OCI-LY7 (cell line): ENCODE measurements around the gene FCRLB.

Source experiments
- EZH2phosphoT487 ChIP-seq: fragments of 200-600 bp; sonication (generic); IDR thresholded peaks from 2 replicates; pipeline ENCODE4 v1.6.1; 2018; ENCODE audit warnings: low read depth, borderline replicate concordance, mild to moderate bottlenecking, mixed run types, antibody characterized with exemption, low read length, moderate library complexity, mixed read lengths
- TF ChIP-seq, protein P1 (sequence below): fragments of 200-600 bp; sonication (generic); conservative IDR thresholded peaks from 2 replicates; pipeline ENCODE4 v1.5.1; 2014; ENCODE audit warnings: mild to moderate bottlenecking, antibody characterized with exemption, low read length, moderate library complexity, mixed read lengths

DNA sequence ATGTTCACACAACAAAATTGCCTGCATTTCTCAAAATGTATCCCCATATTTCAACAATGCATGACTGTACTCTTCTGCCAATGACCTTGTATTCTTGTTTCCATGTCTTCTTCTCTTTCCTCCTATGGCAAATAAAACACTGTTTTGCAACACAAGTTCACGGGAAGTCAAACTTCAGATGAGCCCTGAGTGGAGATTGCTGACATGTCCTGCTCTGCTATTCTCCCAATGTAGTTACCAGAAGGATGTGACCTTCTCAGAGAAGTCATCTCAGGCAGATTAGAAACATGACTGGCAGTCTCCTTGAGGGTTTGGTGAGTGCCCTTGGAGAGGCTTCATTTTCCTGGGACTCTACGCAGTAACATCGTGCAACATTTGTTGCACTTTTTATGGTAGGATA, 42.8 kb upstream of the FCRLB start:
- TF ChIP-seq, protein P1, sequence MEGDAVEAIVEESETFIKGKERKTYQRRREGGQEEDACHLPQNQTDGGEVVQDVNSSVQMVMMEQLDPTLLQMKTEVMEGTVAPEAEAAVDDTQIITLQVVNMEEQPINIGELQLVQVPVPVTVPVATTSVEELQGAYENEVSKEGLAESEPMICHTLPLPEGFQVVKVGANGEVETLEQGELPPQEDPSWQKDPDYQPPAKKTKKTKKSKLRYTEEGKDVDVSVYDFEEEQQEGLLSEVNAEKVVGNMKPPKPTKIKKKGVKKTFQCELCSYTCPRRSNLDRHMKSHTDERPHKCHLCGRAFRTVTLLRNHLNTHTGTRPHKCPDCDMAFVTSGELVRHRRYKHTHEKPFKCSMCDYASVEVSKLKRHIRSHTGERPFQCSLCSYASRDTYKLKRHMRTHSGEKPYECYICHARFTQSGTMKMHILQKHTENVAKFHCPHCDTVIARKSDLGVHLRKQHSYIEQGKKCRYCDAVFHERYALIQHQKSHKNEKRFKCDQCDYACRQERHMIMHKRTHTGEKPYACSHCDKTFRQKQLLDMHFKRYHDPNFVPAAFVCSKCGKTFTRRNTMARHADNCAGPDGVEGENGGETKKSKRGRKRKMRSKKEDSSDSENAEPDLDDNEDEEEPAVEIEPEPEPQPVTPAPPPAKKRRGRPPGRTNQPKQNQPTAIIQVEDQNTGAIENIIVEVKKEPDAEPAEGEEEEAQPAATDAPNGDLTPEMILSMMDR: no peak
- TF ChIP-seq EZH2phosphoT487: no peak
